ENCODE results near the gene SST. TPM values are rescaled to one million over a fixed set of nuclear protein-coding genes. Genes with fewer than 3 reads are reported as not detected.

The SST gene
- total and polyA plus RNA-seq, 2 of the 8 experiments (the other 6 are each of a cell fraction or from before 2014, with no cell fraction given) = 0.50 TPM; not detected in 1

DNA sequence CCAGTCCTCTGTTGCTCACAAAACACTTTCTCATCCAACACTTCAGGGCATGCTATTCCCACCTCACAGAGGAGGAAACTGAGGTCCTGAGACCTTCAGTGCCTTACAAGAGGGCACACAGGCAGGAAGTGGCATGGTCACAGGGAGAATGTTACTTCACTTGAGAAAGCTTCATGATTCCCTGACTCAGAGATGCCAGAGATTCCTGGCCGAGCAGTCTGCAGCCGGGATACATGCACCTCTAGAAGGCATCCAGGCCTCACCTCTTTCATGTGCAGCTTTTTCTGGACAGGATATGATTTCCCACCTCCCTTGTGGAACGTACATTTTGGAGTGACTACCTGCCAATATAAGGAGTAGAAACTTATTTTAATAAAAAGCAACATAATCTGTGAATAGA, 2.8 kb upstream of the SST start (continued):
- TF ChIP-seq, protein P1, sequence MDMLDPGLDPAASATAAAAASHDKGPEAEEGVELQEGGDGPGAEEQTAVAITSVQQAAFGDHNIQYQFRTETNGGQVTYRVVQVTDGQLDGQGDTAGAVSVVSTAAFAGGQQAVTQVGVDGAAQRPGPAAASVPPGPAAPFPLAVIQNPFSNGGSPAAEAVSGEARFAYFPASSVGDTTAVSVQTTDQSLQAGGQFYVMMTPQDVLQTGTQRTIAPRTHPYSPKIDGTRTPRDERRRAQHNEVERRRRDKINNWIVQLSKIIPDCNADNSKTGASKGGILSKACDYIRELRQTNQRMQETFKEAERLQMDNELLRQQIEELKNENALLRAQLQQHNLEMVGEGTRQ (IDR thresholded peaks at IDR 0.05; ENCODE audit: low read length) = no peak
- TF ChIP-seq RBBP5 (IDR thresholded peaks at IDR 0.05; ENCODE audit: borderline replicate concordance, low read depth, low read length) (no peak), TBP (IDR thresholded peaks at IDR 0.05; ENCODE audit: low read depth, low read length) (no peak), TCF12 (IDR thresholded peaks at IDR 0.05; ENCODE audit: low read depth, low read length) (no peak)
